ENCODE measurements around the gene ZNF723. TPM values are rescaled to one million over a fixed set of nuclear protein-coding genes. Genes with fewer than 3 reads are reported as not detected.

Gene ZNF723
- not detected for total RNA-seq

GRCh38 chr19:22832031-22832762 is at the start of gene ZNF723:
ZNF723 (plus strand) TSS chr19:22832291; CDS start chr19:22832380, 89 bp downstream.

GRCh38 chr19:22783651-22784410 is 48.3 kb upstream of the ZNF723 start, which contains the start of gene ZNF99:
ZNF99 (minus strand) TSS chr19:22784151; CDS start chr19:22784016, 135 bp downstream.

Small RNAs within 50 kb of the gene (small RNA-seq; reads per million reads assigned to genes)
- not detected for gene VN1R88P (ENCODE audit: low replicate concordance)

Other genes with a start within 250 kb of the ZNF723 start
- 1.5 TPM for gene ZNF492, start 198.0 kb upstream of the ZNF723 start, total RNA-seq
- 0.82 TPM for gene ZNF99, start 48.1 kb upstream of the ZNF723 start, total RNA-seq
- gene ZNF728, start 170.9 kb downstream of the ZNF723 start, total RNA-seq = 0.18 TPM